H9 (cell line): ENCODE results near the gene ZFR2. TPM values are rescaled to one million over a fixed set of nuclear protein-coding genes. Genes with fewer than 3 reads are reported as not detected.

Source experiments
- DNase-seq: peaks from one replicate; pipeline ENCODE4 v3.0.0-alpha.2; 2017
- H2AFZ ChIP-seq: one replicate; pipeline ENCODE4 v1.6.1; 2013; ENCODE audit warnings: mild to moderate bottlenecking, low read length, control low read depth, moderate library complexity
- H2AK5ac ChIP-seq: 2 replicates; pipeline ENCODE4 v1.6.1; 2013; ENCODE audit warnings: low read length, control low read depth, mixed read lengths; ENCODE audit not compliant: insufficient read length
- H2BK120ac ChIP-seq: one replicate; pipeline ENCODE4 v1.6.1; 2013; ENCODE audit warnings: low read depth, mild to moderate bottlenecking, low read length, control low read depth, inconsistent platforms; ENCODE audit not compliant: poor library complexity, severe bottlenecking
- H2BK12ac ChIP-seq: 2 replicates; pipeline ENCODE4 v1.6.1; 2013; ENCODE audit warnings: low read length, control low read depth, mixed read lengths, low read depth; ENCODE audit not compliant: insufficient read length
- H2BK15ac ChIP-seq: 2 replicates; pipeline ENCODE4 v1.6.1; 2013; ENCODE audit warnings: low read depth, low read length, control low read depth
- H2BK20ac ChIP-seq: one replicate; pipeline ENCODE4 v1.6.1; 2013; ENCODE audit warnings: low read depth, mild to moderate bottlenecking, low read length, control low read depth, inconsistent platforms; ENCODE audit not compliant: poor library complexity, severe bottlenecking
- H2BK5ac ChIP-seq: 2 replicates; pipeline ENCODE4 v1.6.1; 2013; ENCODE audit warnings: low read length, control low read depth, mixed read lengths; ENCODE audit not compliant: insufficient read length
- H3K14ac ChIP-seq: 2 replicates; pipeline ENCODE4 v1.6.1; 2013; ENCODE audit warnings: low read length, control low read depth; ENCODE audit not compliant: insufficient read depth
- H3K18ac ChIP-seq: 2 replicates; pipeline ENCODE4 v1.6.1; 2013; ENCODE audit warnings: low read depth, mild to moderate bottlenecking, mixed read lengths, low read length, control low read depth; ENCODE audit not compliant: insufficient read length
- H3K23ac ChIP-seq: 2 replicates; pipeline ENCODE4 v1.6.1; 2013; ENCODE audit warnings: low read length, control low read depth, mixed read lengths, low read depth; ENCODE audit not compliant: insufficient read length
- H3K23me2 ChIP-seq: 2 replicates; pipeline ENCODE4 v1.6.1; 2013; ENCODE audit warnings: low read depth, mild to moderate bottlenecking, mixed read lengths, low read length, control low read depth; ENCODE audit not compliant: insufficient read length, poor library complexity, severe bottlenecking
- H3K27ac ChIP-seq: 2 replicates; pipeline ENCODE4 v1.5.1; 2013; ENCODE audit warnings: low read length, control low read depth, mixed read lengths, low read depth; ENCODE audit not compliant: insufficient read length
- H3K27me3 ChIP-seq: 2 replicates; pipeline ENCODE4 v1.6.1; 2013; ENCODE audit warnings: low read length, control low read depth, inconsistent platforms; ENCODE audit not compliant: insufficient read depth
- H3K4ac ChIP-seq: 2 replicates; pipeline ENCODE4 v1.6.1; 2013; ENCODE audit warnings: low read depth, mild to moderate bottlenecking, control low read depth, inconsistent platforms, low read length, moderate library complexity
- H3K4me1 ChIP-seq: 2 replicates; pipeline ENCODE4 v1.6.1; 2013; ENCODE audit warnings: low read length, control low read depth, inconsistent platforms; ENCODE audit not compliant: insufficient read depth
- H3K4me2 ChIP-seq: 2 replicates; pipeline ENCODE4 v1.6.1; 2013; ENCODE audit warnings: low read length, control low read depth, mixed read lengths; ENCODE audit not compliant: insufficient read length, insufficient read depth
- H3K56ac ChIP-seq: 2 replicates; pipeline ENCODE4 v1.6.1; 2013; ENCODE audit warnings: low read depth, mild to moderate bottlenecking, mixed read lengths, low read length, control low read depth; ENCODE audit not compliant: insufficient read length
- H3K79me1 ChIP-seq: 2 replicates; pipeline ENCODE4 v1.6.1; 2013; ENCODE audit warnings: low read depth, mild to moderate bottlenecking, moderate library complexity, low read length, control low read depth, inconsistent platforms; ENCODE audit not compliant: insufficient read depth, poor library complexity, severe bottlenecking
- H3K79me2 ChIP-seq: 2 replicates; pipeline ENCODE4 v1.6.1; 2013; ENCODE audit warnings: low read length, control low read depth, inconsistent platforms; ENCODE audit not compliant: insufficient read depth
- H3K9ac ChIP-seq: 2 replicates; pipeline ENCODE4 v1.6.1; 2013; ENCODE audit warnings: low read length, control low read depth, mixed read lengths; ENCODE audit not compliant: insufficient read length; ENCODE audit errors: extremely low read depth
- H3K9me3 ChIP-seq: one replicate; pipeline ENCODE4 v1.6.1; 2013; ENCODE audit warnings: low read depth, low read length, inconsistent platforms; ENCODE audit not compliant: control insufficient read depth
- H3T11ph ChIP-seq: one replicate; pipeline ENCODE4 v1.6.1; 2013; ENCODE audit warnings: mild to moderate bottlenecking, low read length, control low read depth, inconsistent platforms
- H4K20me1 ChIP-seq: one replicate; pipeline ENCODE4 v1.6.1; 2013; ENCODE audit not compliant: control insufficient read depth, insufficient read length, insufficient read depth
- H4K5ac ChIP-seq: 2 replicates; pipeline ENCODE4 v1.6.1; 2013; ENCODE audit warnings: low read depth, mild to moderate bottlenecking, mixed read lengths, low read length, control low read depth; ENCODE audit not compliant: insufficient read length
- H4K8ac ChIP-seq: replicated peaks from 2 replicates; pipeline ENCODE4 v1.6.1; 2013; ENCODE audit warnings: low read length, control low read depth, mixed read lengths, low read depth; ENCODE audit not compliant: insufficient read length
- H4K91ac ChIP-seq: 2 replicates; pipeline ENCODE4 v1.6.1; 2013; ENCODE audit warnings: low read depth, mild to moderate bottlenecking, moderate library complexity, mixed read lengths, low read length, control low read depth; ENCODE audit not compliant: insufficient read length
- H3K27ac Mint-ChIP-seq, 3 experiments: 2 replicates in 2 of 3; 3 replicates in 1 of 3; pipeline ENCODE4 v1.8.0; 2020 to 2021; ENCODE audit warnings: mixed read lengths in 3 of 3, mild to moderate bottlenecking in 1 of 3, moderate library complexity in 1 of 3
- H3K27me3 Mint-ChIP-seq: 2 replicates; pipeline ENCODE4 v1.8.0; 2021; ENCODE audit warnings: low read depth, mild to moderate bottlenecking, moderate library complexity, mixed read lengths
- H3K36me3 Mint-ChIP-seq, 3 experiments: 2 replicates in 2 of 3; 3 replicates in 1 of 3; pipeline ENCODE4 v1.8.0; 2020 to 2021; ENCODE audit warnings: low read depth in 3 of 3, mixed read lengths in 3 of 3; ENCODE audit not compliant: insufficient read depth in 1 of 3
- H3K4me1 Mint-ChIP-seq, 2 experiments: 2 replicates each; pipeline ENCODE4 v1.8.0; 2020; ENCODE audit warnings: mixed read lengths in 2 of 2
- H3K4me3 Mint-ChIP-seq, 2 experiments: 2 replicates in 1 of 2; 3 replicates in 1 of 2; pipeline ENCODE4 v1.8.0; 2020 to 2021; ENCODE audit warnings: mild to moderate bottlenecking in 2 of 2, mixed read lengths in 2 of 2, moderate library complexity in 1 of 2
- H3K9me3 Mint-ChIP-seq, 2 experiments: 2 replicates in 1 of 2; 3 replicates in 1 of 2; pipeline ENCODE4 v1.8.0; 2020; ENCODE audit warnings: mild to moderate bottlenecking in 2 of 2, mixed read lengths in 2 of 2, moderate library complexity in 1 of 2
- WGBS: extraction: QIAGEN DNeasy Blood & Tissue Kit; methylation state at CpG from one replicate; pipeline ENCODE4 v1.1.7; 2013; ENCODE audit warnings: missing lambda C conversion rate, low lambda C conversion rate, mixed read lengths; ENCODE audit not compliant: insufficient read length; ENCODE audit errors: extremely low coverage; 5-methylcytosine and 5-hydroxymethylcytosine counted together
- total RNA-seq: library from RNA; stranded (reverse); gene quantifications from 2 replicates; pipeline ENCODE4 v1.2.1, GENCODE V29; 2021
- TF ChIP-seq, protein P1 (sequence below): fragments of 200-600 bp; sonication (generic); conservative IDR thresholded peaks from 3 replicates; pipeline ENCODE4 v1.8.0; 2021; ENCODE audit warnings: antibody characterized with exemption, mild to moderate bottlenecking

Gene ZFR2
- total RNA-seq, 1 experiment from 2014 or later: 18.3 TPM

DNA sequence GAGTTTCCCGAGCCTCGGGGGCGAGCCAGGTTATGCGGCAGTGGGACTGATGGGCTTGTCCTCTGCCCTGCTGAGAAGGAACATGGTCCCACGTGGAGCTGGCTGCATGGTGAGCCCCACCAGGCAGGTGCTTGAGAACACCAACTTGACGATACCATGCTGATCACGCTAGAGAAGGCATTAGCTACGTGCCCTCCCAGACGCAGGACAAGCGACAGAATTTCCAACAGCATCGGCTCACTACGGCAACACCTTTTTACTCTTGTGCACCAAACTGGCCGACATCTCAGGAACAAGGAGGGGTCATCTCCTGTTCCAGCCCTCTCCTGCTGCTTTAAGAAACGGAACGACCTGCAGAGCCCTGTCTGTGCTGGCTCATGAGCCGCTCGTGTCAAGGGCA lies 8.3 kb downstream of the ZFR2 start:
- Histone ChIP-seq H3T11ph (no peak overlapping the region), H2BK5ac (no peak overlapping the region), H2BK20ac (no peak overlapping the region), H3K4ac (no peak overlapping the region), H2BK120ac (no peak overlapping the region), H3K9ac (no peak overlapping the region), H3K4me1 (no peaks in the 10 kb centered on the region), H3K27me3 (no peaks in the 10 kb centered on the region), H3K23me2 (no peaks in the 10 kb centered on the region), H4K20me1 (no peaks in the 10 kb centered on the region), H2AK5ac (no peak overlapping the region), H4K91ac (no peak overlapping the region), H3K9me3 (no peaks in the 10 kb centered on the region), H3K56ac (no peak overlapping the region), H4K8ac (no peak overlapping the region), H3K23ac (no peak overlapping the region), H3K18ac (no peak overlapping the region), H2AFZ (no peak overlapping the region), H4K5ac (no peak overlapping the region), H3K27ac (no peak overlapping the region), H3K14ac (no peak overlapping the region), H3K79me2 (no peaks in the 10 kb centered on the region), H3K4me2 (no peak overlapping the region), H2BK12ac (no peak overlapping the region), H3K79me1 (peaks cover 3% of the 10 kb centered on the region), H2BK15ac (no peak overlapping the region)
- DNase-seq: no peak
- TF ChIP-seq, protein P1, sequence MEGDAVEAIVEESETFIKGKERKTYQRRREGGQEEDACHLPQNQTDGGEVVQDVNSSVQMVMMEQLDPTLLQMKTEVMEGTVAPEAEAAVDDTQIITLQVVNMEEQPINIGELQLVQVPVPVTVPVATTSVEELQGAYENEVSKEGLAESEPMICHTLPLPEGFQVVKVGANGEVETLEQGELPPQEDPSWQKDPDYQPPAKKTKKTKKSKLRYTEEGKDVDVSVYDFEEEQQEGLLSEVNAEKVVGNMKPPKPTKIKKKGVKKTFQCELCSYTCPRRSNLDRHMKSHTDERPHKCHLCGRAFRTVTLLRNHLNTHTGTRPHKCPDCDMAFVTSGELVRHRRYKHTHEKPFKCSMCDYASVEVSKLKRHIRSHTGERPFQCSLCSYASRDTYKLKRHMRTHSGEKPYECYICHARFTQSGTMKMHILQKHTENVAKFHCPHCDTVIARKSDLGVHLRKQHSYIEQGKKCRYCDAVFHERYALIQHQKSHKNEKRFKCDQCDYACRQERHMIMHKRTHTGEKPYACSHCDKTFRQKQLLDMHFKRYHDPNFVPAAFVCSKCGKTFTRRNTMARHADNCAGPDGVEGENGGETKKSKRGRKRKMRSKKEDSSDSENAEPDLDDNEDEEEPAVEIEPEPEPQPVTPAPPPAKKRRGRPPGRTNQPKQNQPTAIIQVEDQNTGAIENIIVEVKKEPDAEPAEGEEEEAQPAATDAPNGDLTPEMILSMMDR: no peak
- H3K36me3 Mint-ChIP-seq: peaks cover 4 to 12% (median 9%) of the 10 kb centered on the region in 3 experiments
- no peaks in the 10 kb centered on the region for H3K4me1 Mint-ChIP-seq
- no peak overlapping the region for H3K4me3 Mint-ChIP-seq
- no CpG with 5 or more reads among the region's 17 CpGs for WGBS
- no peak overlapping the region for H3K27ac Mint-ChIP-seq
- no peaks in the 10 kb centered on the region for H3K27me3 Mint-ChIP-seq
- 0 out of 5 replicates have a peak, but pooled peaks cover 0 to under 1% of the 10 kb centered on the region in 2 experiments for H3K9me3 Mint-ChIP-seq
